HG03039 (cell line): ENCODE data around the gene KRTAP19-1.
"Not testable (repeated sequence)": the region's sequence is repeated elsewhere in the genome, so short reads cannot be mapped to it uniquely, and the experiment has no call there.

Experiments
- ATAC-seq: cut with Tn5 transposase; IDR thresholded peaks from one replicate; pipeline ENCODE4 v1.9.1; 2021; ENCODE audit warnings: mild to moderate bottlenecking, moderate library complexity; ENCODE audit not compliant: unreplicated experiment

KRTAP19-1 gene

GRCh38 chr21:30480145-30480544 lies at the start of gene KRTAP19-1:
KRTAP19-1 (minus strand) TSS chr21:30480367; CDS start chr21:30480317, 50 bp downstream.
- no peak for ATAC-seq

- ATAC-seq: no peak
Observed at GRCh38 chr21:30518876-30519275, 38.7 kb upstream of the KRTAP19-1 start.

- no peak for ATAC-seq
Observed at GRCh38 chr21:30515681-30516080, 35.5 kb upstream of the KRTAP19-1 start.

GRCh38 chr21:30505621-30506205 lies 25.5 kb upstream of the KRTAP19-1 start:
- ATAC-seq: not testable (repeated sequence)

- no peak for ATAC-seq
Observed at GRCh38 chr21:30502041-30502440, 21.9 kb upstream of the KRTAP19-1 start, which contains the start of gene KRTAP19-5. KRTAP19-5 (minus strand) TSS chr21:30502141; CDS start chr21:30502090, 51 bp downstream.

- no peak for ATAC-seq
Observed at GRCh38 chr21:30497065-30497464, 16.9 kb upstream of the KRTAP19-1 start, which contains the start of gene KRTAP19-4. KRTAP19-4 (minus strand) TSS chr21:30497165; CDS start chr21:30497110, 55 bp downstream.

GRCh38 chr21:30491963-30492428 lies 11.8 kb upstream of the KRTAP19-1 start, which contains the start of gene KRTAP19-3:
KRTAP19-3 (minus strand) TSS chr21:30492013; CDS start chr21:30491957, 56 bp downstream.
- ATAC-seq: no peak

- ATAC-seq: no peak
Observed at GRCh38 chr21:30487336-30487735, 7.2 kb upstream of the KRTAP19-1 start, which contains the start of gene KRTAP19-2. KRTAP19-2 (minus strand) TSS chr21:30487436; CDS start chr21:30487348, 88 bp downstream.

GRCh38 chr21:30486180-30486579 lies 6.0 kb upstream of the KRTAP19-1 start:
- ATAC-seq: no peak

- no peak for ATAC-seq
Observed at GRCh38 chr21:30482130-30482529, 2.0 kb upstream of the KRTAP19-1 start.

GRCh38 chr21:30479259-30479658 lies 908 bp downstream of the KRTAP19-1 start:
- no peak for ATAC-seq

GRCh38 chr21:30478004-30478403 lies 2.2 kb downstream of the KRTAP19-1 start:
- ATAC-seq: no peak

- no peak for ATAC-seq
Observed at GRCh38 chr21:30468900-30469714, 11.1 kb downstream of the KRTAP19-1 start.

- ATAC-seq: no peak
Observed at GRCh38 chr21:30463713-30464112, 16.5 kb downstream of the KRTAP19-1 start.

GRCh38 chr21:30448514-30448913 lies 31.7 kb downstream of the KRTAP19-1 start:
- no peak for ATAC-seq

GRCh38 chr21:30447056-30447455 lies 33.1 kb downstream of the KRTAP19-1 start:
- no peak for ATAC-seq

GRCh38 chr21:30444204-30444603 lies 36.0 kb downstream of the KRTAP19-1 start:
- ATAC-seq: no peak

GRCh38 chr21:30443226-30443625 lies 36.9 kb downstream of the KRTAP19-1 start:
- no peak for ATAC-seq

GRCh38 chr21:30439975-30440374 lies 40.2 kb downstream of the KRTAP19-1 start, which contains the start of gene KRTAP15-1:
KRTAP15-1 (plus strand) TSS chr21:30440275; CDS start chr21:30440328, 53 bp downstream.
- no peak for ATAC-seq

- no peak for ATAC-seq
Observed at GRCh38 chr21:30437010-30437565, 43.1 kb downstream of the KRTAP19-1 start.

- ATAC-seq: no peak
Observed at GRCh38 chr21:30434033-30434631, 46.0 kb downstream of the KRTAP19-1 start.
